ENCODE data around the gene RPS6KA5.

The RPS6KA5 gene

DNA sequence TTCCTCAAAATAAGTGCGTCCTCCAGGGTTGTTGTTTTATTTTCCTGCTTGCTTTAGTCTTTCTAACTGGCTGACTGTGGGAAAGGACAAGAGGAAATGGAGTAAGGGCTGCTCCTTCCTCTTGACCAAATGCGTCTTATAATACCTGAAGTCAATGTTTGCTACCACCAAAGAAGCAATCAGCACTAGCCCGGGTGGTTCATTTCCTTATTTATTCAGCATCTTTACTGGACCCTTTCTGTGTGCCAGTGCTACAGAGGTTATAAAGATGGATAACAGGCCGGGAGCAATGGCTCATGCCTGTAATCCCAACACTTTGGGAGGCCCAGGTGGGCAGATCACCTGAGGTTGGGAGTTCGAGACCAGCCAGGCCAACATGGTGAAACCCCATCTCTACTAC is 15.1 kb upstream of the RPS6KA5 start:
- H3K4me1 Mint-ChIP-seq, result no peaks in the 10 kb centered on the region
- H3K36me3 Mint-ChIP-seq (ENCODE audit: low read depth), result no peaks in the 10 kb centered on the region
- H3K4me3 Mint-ChIP-seq, result no peak overlapping the region
- H3K9me3 Mint-ChIP-seq, result peaks cover under 1% of the 10 kb centered on the region
- H3K27me3 Mint-ChIP-seq (ENCODE audit: low read depth), result peaks cover 6% of the 10 kb centered on the region
- H3K27ac Mint-ChIP-seq, result no peak overlapping the region
- no peak for TF ChIP-seq CTCF (IDR thresholded peaks at IDR 0.05; ENCODE audit: unreplicated experiment in 3 of 3)

DNA sequence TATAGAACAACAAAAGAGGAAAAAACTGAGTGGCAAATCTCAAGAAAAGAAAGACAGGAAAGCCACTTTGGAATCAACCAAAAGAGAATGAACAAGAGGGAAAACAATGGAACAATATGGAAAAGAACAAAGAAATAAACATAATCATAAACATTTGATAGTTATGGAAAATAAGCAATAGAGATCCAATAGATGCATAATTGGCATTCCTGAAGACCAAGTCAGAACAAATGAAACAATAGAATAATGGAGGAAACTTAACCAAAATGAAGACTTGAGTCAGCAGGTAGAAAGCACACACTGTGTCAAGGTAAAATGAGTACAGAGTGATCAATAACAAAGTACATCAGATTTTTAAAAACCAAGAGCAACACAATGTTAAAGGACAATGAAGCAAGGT is 10.1 kb upstream of the RPS6KA5 start:
- no peak for TF ChIP-seq CTCF (IDR thresholded peaks at IDR 0.05; ENCODE audit: unreplicated experiment in 3 of 3)
- Mint-ChIP-seq H3K27me3 (ENCODE audit: low read depth) (peaks cover 6% of the 10 kb centered on the region), H3K4me3 (no peak overlapping the region), H3K9me3 (peaks cover 6% of the 10 kb centered on the region), H3K4me1 (no peaks in the 10 kb centered on the region), H3K36me3 (ENCODE audit: low read depth) (no peaks in the 10 kb centered on the region), H3K27ac (no peak overlapping the region)

DNA sequence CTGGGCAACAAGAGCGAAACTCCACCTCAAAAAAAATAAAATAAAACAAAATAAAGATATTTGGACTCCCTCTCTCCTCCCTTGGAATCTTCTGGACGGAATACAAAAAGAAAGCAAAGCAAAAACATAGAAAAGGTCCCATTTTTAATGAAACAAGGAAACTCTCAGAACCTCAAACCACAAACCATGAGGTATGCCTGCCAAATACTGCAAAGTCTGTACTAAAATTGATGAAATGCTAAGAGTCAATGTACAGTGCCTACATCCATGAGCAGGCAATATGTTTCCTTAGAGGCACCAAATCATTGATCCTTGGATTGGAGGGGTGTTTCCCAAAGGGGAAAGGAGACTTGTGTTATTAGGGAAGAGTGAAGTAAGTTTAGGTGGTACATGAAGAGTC is 8.2 kb upstream of the RPS6KA5 start:
- no peaks in the 10 kb centered on the region for H3K4me1 Mint-ChIP-seq
- peaks cover 5% of the 10 kb centered on the region for H3K27me3 Mint-ChIP-seq (ENCODE audit: low read depth)
- H3K4me3 Mint-ChIP-seq, result no peak overlapping the region
- TF ChIP-seq CTCF (IDR thresholded peaks at IDR 0.05; ENCODE audit: unreplicated experiment in 3 of 3), result no peak
- H3K9me3 Mint-ChIP-seq, result peaks cover 6% of the 10 kb centered on the region
- H3K27ac Mint-ChIP-seq, result no peak overlapping the region
- H3K36me3 Mint-ChIP-seq (ENCODE audit: low read depth), result no peaks in the 10 kb centered on the region

- TF ChIP-seq CTCF (IDR thresholded peaks at IDR 0.05; ENCODE audit: unreplicated experiment in 3 of 3), result no peak
- Mint-ChIP-seq H3K27me3 (ENCODE audit: low read depth) (peaks cover 6% of the 10 kb centered on the region), H3K4me3 (no peak overlapping the region), H3K27ac (no peak overlapping the region), H3K4me1 (no peaks in the 10 kb centered on the region), H3K36me3 (ENCODE audit: low read depth) (no peaks in the 10 kb centered on the region), H3K9me3 (peaks cover 6% of the 10 kb centered on the region)
Observed at GRCh38 chr14:91067186-91067585, 6.7 kb upstream of the RPS6KA5 start.

- Mint-ChIP-seq H3K36me3 (ENCODE audit: low read depth) (no peaks in the 10 kb centered on the region), H3K27ac (no peak overlapping the region), H3K27me3 (ENCODE audit: low read depth) (peaks cover 3% of the 10 kb centered on the region), H3K9me3 (peaks cover 3% of the 10 kb centered on the region), H3K4me1 (no peaks in the 10 kb centered on the region), H3K4me3 (no peak overlapping the region)
- no peak for TF ChIP-seq CTCF (IDR thresholded peaks at IDR 0.05; ENCODE audit: unreplicated experiment in 3 of 3)
Observed at GRCh38 chr14:91065266-91065665, 4.8 kb upstream of the RPS6KA5 start.

GRCh38 chr14:91063119-91063518 is 2.7 kb upstream of the RPS6KA5 start:
- Mint-ChIP-seq H3K27ac (no peak overlapping the region), H3K9me3 (no peaks in the 10 kb centered on the region), H3K36me3 (ENCODE audit: low read depth) (no peaks in the 10 kb centered on the region), H3K4me1 (peaks cover 12% of the 10 kb centered on the region), H3K4me3 (no peak overlapping the region), H3K27me3 (ENCODE audit: low read depth) (peaks cover 3% of the 10 kb centered on the region)
- no peak for TF ChIP-seq CTCF (IDR thresholded peaks at IDR 0.05; ENCODE audit: unreplicated experiment in 3 of 3)

All from nephron (organoid).